ENCODE results near the gene LMAN2. TPM values are rescaled to one million over a fixed set of nuclear protein-coding genes. Genes with fewer than 3 reads are reported as not detected.
A peak's percentile ranks its signal among the peaks of the same experiment; 100 is the strongest.
"Not testable (repeated sequence)": the region's sequence is repeated elsewhere in the genome, so short reads cannot be mapped to it uniquely, and the experiment has no call there.

The LMAN2 gene
- total RNA-seq, 2 experiments from 2014 or later: 110 to 116 TPM

- peak overlapping the region; percentile 36 for H3K27ac Mint-ChIP-seq
- H3K4me3 Mint-ChIP-seq: no peak overlapping the region
- DNase-seq (no peak), ATAC-seq (ENCODE audit: low read depth) (no peak)
- no peaks in the 10 kb centered on the region for H3K9me3 Mint-ChIP-seq
- peaks cover 46% of the 10 kb centered on the region for H3K4me1 Mint-ChIP-seq
- POLR2A ChIA-PET: interaction anchor here (0.6 to 1.0 kb wide), 2 partner anchors 119 to 310 kb away, joined by 3 to 4 read pairs; partner anchors contain the start of gene GRK6
- no peaks in the 10 kb centered on the region for H3K27me3 Mint-ChIP-seq
- H3K36me3 Mint-ChIP-seq: peaks cover 32% of the 10 kb centered on the region
Observed at GRCh38 chr5:177306674-177307543, 44.6 kb downstream of the LMAN2 start.

GRCh38 chr5:177306103-177306640 lies 45.3 kb downstream of the LMAN2 start:
- peak overlapping the region; percentile 95 for H3K4me3 Mint-ChIP-seq
- H3K27ac Mint-ChIP-seq: peak overlapping the region; percentile 88
- H3K27me3 Mint-ChIP-seq; DNase-seq; POLR2A ChIA-PET; ATAC-seq (ENCODE audit: low read depth); H3K9me3 Mint-ChIP-seq: not testable (repeated sequence)
- H3K36me3 Mint-ChIP-seq: peaks cover 32% of the 10 kb centered on the region
- peaks cover 51% of the 10 kb centered on the region for H3K4me1 Mint-ChIP-seq

GRCh38 chr5:177304392-177305119 lies 46.9 kb downstream of the LMAN2 start:
- Mint-ChIP-seq H3K4me3 (peak overlapping the region; percentile 95), H3K27me3 (no peaks in the 10 kb centered on the region), H3K4me1 (peaks cover 57% of the 10 kb centered on the region), H3K36me3 (peaks cover 30% of the 10 kb centered on the region), H3K27ac (peak overlapping the region; percentile 88), H3K9me3 (no peaks in the 10 kb centered on the region)
- DNase-seq: no peak
- POLR2A ChIA-PET: interaction anchor here (1.3 to 6.5 kb wide), 3 partner anchors 7 to 122 kb away, joined by 4 to 51 read pairs (median 7); partner anchors contain the start of genes GRK6 and MXD3
- no peak for ATAC-seq (ENCODE audit: low read depth)

- H3K4me3 Mint-ChIP-seq: peak overlapping the region; percentile 95
- POLR2A ChIA-PET: interaction anchor here (1.0 to 6.5 kb wide), 8 partner anchors 8 to 170 kb away, joined by 3 to 51 read pairs (median 5); partner anchors contain the start of genes GRK6, MXD3, NSD1 and RGS14
- no peaks in the 10 kb centered on the region for H3K9me3 Mint-ChIP-seq
- H3K27ac Mint-ChIP-seq: peak overlapping the region; percentile 88
- H3K36me3 Mint-ChIP-seq: peaks cover 28% of the 10 kb centered on the region
- DNase-seq (no peak), ATAC-seq (ENCODE audit: low read depth) (peak; percentile 7)
- peaks cover 58% of the 10 kb centered on the region for H3K4me1 Mint-ChIP-seq
- H3K27me3 Mint-ChIP-seq: no peaks in the 10 kb centered on the region
Observed at GRCh38 chr5:177303925-177304391, 47.5 kb downstream of the LMAN2 start.

- DNase-seq (peak; percentile 95), ATAC-seq (ENCODE audit: low read depth) (peak; percentile 51)
- peak within 1 kb of the TSS; percentile 95 for H3K4me3 Mint-ChIP-seq
- peaks cover 55% of the 10 kb centered on the region for H3K4me1 Mint-ChIP-seq
- H3K27me3 Mint-ChIP-seq: no peaks in the 10 kb centered on the region
- POLR2A ChIA-PET: interaction anchor here (0.6 to 6.5 kb wide), 9 partner anchors 8 to 325 kb away, joined by 3 to 51 read pairs (median 5); partner anchors contain the start of genes GRK6, MXD3, NSD1 and RGS14
- peaks cover 26% of the 10 kb centered on the region for H3K36me3 Mint-ChIP-seq
- H3K9me3 Mint-ChIP-seq: no peaks in the 10 kb centered on the region
- peak within 1 kb of the TSS; percentile 88 for H3K27ac Mint-ChIP-seq
Observed at GRCh38 chr5:177303121-177303924, 48.1 kb downstream of the LMAN2 start, which contains the start of the genes PRELID1 and RAB24. Gene PRELID1 (plus strand): TSS chr5:177303799. CDS start chr5:177303986, 187 bp downstream. Gene RAB24 (minus strand): TSS chr5:177303719. CDS start chr5:177303288, 431 bp downstream.

GRCh38 chr5:177302354-177303110 lies 48.9 kb downstream of the LMAN2 start:
- ATAC-seq (ENCODE audit: low read depth) (no peak), DNase-seq (no peak)
- H3K4me1 Mint-ChIP-seq: peaks cover 55% of the 10 kb centered on the region
- H3K9me3 Mint-ChIP-seq: no peaks in the 10 kb centered on the region
- H3K27me3 Mint-ChIP-seq: no peaks in the 10 kb centered on the region
- H3K27ac Mint-ChIP-seq: peak overlapping the region; percentile 88
- peaks cover 28% of the 10 kb centered on the region for H3K36me3 Mint-ChIP-seq
- peak overlapping the region; percentile 95 for H3K4me3 Mint-ChIP-seq
- POLR2A ChIA-PET: interaction anchor here (1.2 to 6.5 kb wide), 4 partner anchors 9 to 169 kb away, joined by 3 to 51 read pairs (median 10); partner anchors contain the start of genes MXD3 and NSD1

GRCh38 chr5:177301503-177302165 lies 49.8 kb downstream of the LMAN2 start:
- no peaks in the 10 kb centered on the region for H3K27me3 Mint-ChIP-seq
- DNase-seq (no peak), ATAC-seq (ENCODE audit: low read depth) (no peak)
- peak overlapping the region; percentile 95 for H3K4me3 Mint-ChIP-seq
- peaks cover 56% of the 10 kb centered on the region for H3K4me1 Mint-ChIP-seq
- POLR2A ChIA-PET: interaction anchor here (0.8 to 6.5 kb wide), 4 partner anchors 10 to 168 kb away, joined by 3 to 51 read pairs (median 10); partner anchors contain the start of genes MXD3 and NSD1
- H3K9me3 Mint-ChIP-seq: no peaks in the 10 kb centered on the region
- peak overlapping the region; percentile 88 for H3K27ac Mint-ChIP-seq
- H3K36me3 Mint-ChIP-seq: peaks cover 25% of the 10 kb centered on the region

GRCh38 chr5:177300951-177301350 lies 50.5 kb downstream of the LMAN2 start:
- H3K9me3 Mint-ChIP-seq: no peaks in the 10 kb centered on the region
- H3K27ac Mint-ChIP-seq: peak overlapping the region; percentile 90
- peaks cover 59% of the 10 kb centered on the region for H3K4me1 Mint-ChIP-seq
- peaks cover 26% of the 10 kb centered on the region for H3K36me3 Mint-ChIP-seq
- DNase-seq (no peak), ATAC-seq (ENCODE audit: low read depth) (no peak)
- no peaks in the 10 kb centered on the region for H3K27me3 Mint-ChIP-seq
- POLR2A ChIA-PET: interaction anchor here (3.1 to 6.5 kb wide), 2 partner anchors 11 to 167 kb away, joined by 15 to 51 read pairs; partner anchors contain the start of genes MXD3 and NSD1
- peak overlapping the region; percentile 95 for H3K4me3 Mint-ChIP-seq

GRCh38 chr5:177300236-177300880 lies 51.1 kb downstream of the LMAN2 start:
- Mint-ChIP-seq H3K27ac (peak overlapping the region; percentile 90), H3K36me3 (peaks cover 26% of the 10 kb centered on the region), H3K9me3 (no peaks in the 10 kb centered on the region), H3K4me3 (peak overlapping the region; percentile 95), H3K4me1 (peaks cover 62% of the 10 kb centered on the region), H3K27me3 (no peaks in the 10 kb centered on the region)
- DNase-seq (peak; percentile 60), ATAC-seq (ENCODE audit: low read depth) (peak; percentile 51)
- POLR2A ChIA-PET: interaction anchor here (1.8 to 6.5 kb wide), 2 partner anchors 11 to 167 kb away, joined by 7 to 51 read pairs; partner anchors contain the start of genes MXD3 and NSD1

GRCh38 chr5:177299697-177300096 lies 51.8 kb downstream of the LMAN2 start:
- H3K36me3 Mint-ChIP-seq: peaks cover 25% of the 10 kb centered on the region
- POLR2A ChIA-PET: interaction anchor here (0.5 to 6.5 kb wide), 3 partner anchors 12 to 166 kb away, joined by 5 to 51 read pairs (median 7); partner anchors contain the start of genes MXD3 and NSD1
- DNase-seq: no peak
- no peaks in the 10 kb centered on the region for H3K9me3 Mint-ChIP-seq
- peaks cover 56% of the 10 kb centered on the region for H3K4me1 Mint-ChIP-seq
- H3K4me3 Mint-ChIP-seq: peak overlapping the region; percentile 42
- peak overlapping the region; percentile 82 for H3K27ac Mint-ChIP-seq
- ATAC-seq (ENCODE audit: low read depth): no peak
- no peaks in the 10 kb centered on the region for H3K27me3 Mint-ChIP-seq

Data from activated naive CD8-positive, alpha-beta T cell treated with anti-CD3 and anti-CD28 coated beads, Interleukin-2, amount 10 ng/mL, durations not matched to agents 7 days and 5 days (primary cell).